B cell (primary cell): Measurements from ENCODE around the gene ABCA2. TPM values are rescaled to one million over a fixed set of nuclear protein-coding genes. Genes with fewer than 3 reads are reported as not detected.
A peak's percentile ranks its signal among the peaks of the same experiment; 100 is the strongest.

Experiments used
- ATAC-seq: fragments of 200-7000 bp; cut with Tn5 transposase; one replicate; pipeline ENCODE4 v1.10.0; 2021; ENCODE audit warnings: low read depth, mild to moderate bottlenecking, moderate number of reproducible peaks, moderate library complexity
- CTCF ChIA-PET: fragments of 350-600 bp; sonication (Branson Sonifier 250); formaldehyde crosslinking; loops from one replicate; lab custom pipeline; 2021; ENCODE audit warnings: antibody characterized with exemption, inconsistent platforms; lab: Charles Lee
- POLR2A ChIA-PET: fragments of 350-600 bp; sonication (Branson Sonifier 250); formaldehyde crosslinking; loops from one replicate; lab custom pipeline; 2021; ENCODE audit warnings: antibody characterized with exemption; lab: Charles Lee
- DNase-seq: peaks from one replicate; pipeline ENCODE4 v3.0.0; 2013
- H2AFZ ChIP-seq: 2 replicates; pipeline ENCODE4 v1.6.1; 2012; ENCODE audit warnings: mild to moderate bottlenecking, low read depth, low read length; ENCODE audit not compliant: insufficient read depth, poor library complexity, severe bottlenecking
- H3K27ac ChIP-seq, 2 donors: 1 replicate in 1 of 2; 2 replicates in 1 of 2; pipeline ENCODE4 v1.5.1; 2012 to 2013; ENCODE audit warnings: low read length in 2 of 2, mild to moderate bottlenecking in 2 of 2, moderate library complexity in 1 of 2
- H3K27me3 ChIP-seq, 4 experiments: fragments of 200-600 bp in 1 of 4; sonication (generic) in 1 of 4; replicated peaks in 1 of 4; 1 replicate in 2 of 4; 2 replicates in 2 of 4; pipeline versions ENCODE4 v1.6.1 to v1.7.0; 2013 to 2016; ENCODE audit warnings: low read length in 3 of 4, mild to moderate bottlenecking in 2 of 4, mixed read lengths in 1 of 4, moderate library complexity in 1 of 4; ENCODE audit not compliant: insufficient read depth in 4 of 4, control insufficient read depth in 3 of 4; ENCODE audit errors: control extremely low read depth in 1 of 4
- H3K36me3 ChIP-seq, 2 experiments: replicated peaks in 1 of 2; 1 replicate in 1 of 2; 2 replicates in 1 of 2; pipeline versions ENCODE4 v1.6.1 to v1.7.1; 2013; ENCODE audit warnings: low read length in 1 of 2; ENCODE audit not compliant: insufficient read depth in 2 of 2, control insufficient read depth in 1 of 2; ENCODE audit errors: control extremely low read depth in 1 of 2, extremely low read depth in 1 of 2
- H3K4me1 ChIP-seq, 2 donors: fragments of 200-600 bp in 1 of 2; sonication (generic) in 1 of 2; 1 replicate in 1 of 2; 2 replicates in 1 of 2; pipeline versions ENCODE4 v1.5.1 to v1.6.1; 2013 to 2017; ENCODE audit warnings: low read length in 2 of 2; ENCODE audit not compliant: control insufficient read depth in 2 of 2, insufficient read depth in 2 of 2
- H3K4me2 ChIP-seq: replicated peaks from 2 replicates; pipeline ENCODE3; 2012; ENCODE audit warnings: mild to moderate bottlenecking, low read depth, low read length; ENCODE audit not compliant: poor library complexity, severe bottlenecking
- H3K4me3 ChIP-seq, 5 experiments: fragments of 200-600 bp in 1 of 5; sonication (generic) in 1 of 5; 1 replicate in 3 of 5; 2 replicates in 2 of 5; pipeline versions ENCODE4 v1.5.1 to v1.7.0; 2011 to 2016; ENCODE audit warnings: low read length in 4 of 5, mild to moderate bottlenecking in 4 of 5, low read depth in 2 of 5, control low read depth in 1 of 5, moderate library complexity in 1 of 5; ENCODE audit not compliant: insufficient read depth in 1 of 5; ENCODE audit errors: control extremely low read depth in 1 of 5, extremely low read depth in 1 of 5
- H3K79me2 ChIP-seq: fragments of 200-600 bp; sonication (generic); one replicate; pipeline ENCODE4 v1.6.0; 2016; ENCODE audit warnings: low read length; ENCODE audit not compliant: control insufficient read depth, insufficient read depth
- H3K9ac ChIP-seq: fragments of 200-600 bp; sonication (generic); 2 replicates; pipeline ENCODE4 v1.6.1; 2017; ENCODE audit warnings: mild to moderate bottlenecking, low read length, moderate library complexity
- H3K9me3 ChIP-seq, 3 donors: one replicate each; pipeline versions ENCODE4 v1.6.1 to v1.7.1; 2013; ENCODE audit warnings: low read length in 2 of 3; ENCODE audit not compliant: control insufficient read depth in 2 of 3, insufficient read depth in 1 of 3; ENCODE audit errors: control extremely low read depth in 1 of 3
- H4K20me1 ChIP-seq: 2 replicates; pipeline ENCODE4 v1.6.0; 2012; ENCODE audit warnings: mild to moderate bottlenecking, low read length; ENCODE audit not compliant: insufficient read depth, control insufficient read depth, poor library complexity, severe bottlenecking
- H3K27ac Mint-ChIP-seq: one replicate; pipeline ENCODE4 v1.8.0; 2021; ENCODE audit warnings: mixed read lengths
- H3K27me3 Mint-ChIP-seq: one replicate; pipeline ENCODE4 v1.8.0; 2021; ENCODE audit warnings: mixed read lengths
- H3K4me1 Mint-ChIP-seq: one replicate; pipeline ENCODE4 v1.8.0; 2021; ENCODE audit warnings: mixed read lengths
- H3K4me3 Mint-ChIP-seq: one replicate; pipeline ENCODE4 v1.8.0; 2021; ENCODE audit warnings: mixed read lengths
- H3K9me3 Mint-ChIP-seq: one replicate; pipeline ENCODE4 v1.8.0; 2022; ENCODE audit warnings: mixed read lengths; ENCODE audit not compliant: insufficient read depth
- CTCF ChIP-seq: fragments of 200-600 bp; IDR thresholded peaks from one replicate; pipeline ENCODE4 v1.8.0; 2022; ENCODE audit warnings: antibody characterized with exemption, mild to moderate bottlenecking
- EZH2 ChIP-seq: IDR thresholded peaks from 2 replicates; pipeline ENCODE4 v1.6.1; 2012; ENCODE audit warnings: borderline replicate concordance, low read depth, mild to moderate bottlenecking, moderate library complexity, low read length; ENCODE audit not compliant: insufficient read depth, poor library complexity, severe bottlenecking
- WGBS: methylation state at CpG from one replicate; pipeline ENCODE4 v1.1.5; 2013; ENCODE audit warnings: missing lambda C conversion rate; ENCODE audit not compliant: insufficient coverage; 5-methylcytosine and 5-hydroxymethylcytosine counted together
- intact Hi-C: fragments of 100-400 bp; cut with micrococcal nuclease; formaldehyde crosslinking; loops from one replicate; pipeline ENCODE4 v1.10.0; 2022
- polyA plus RNA-seq: library from polyadenylated mRNA; depleted of rRNA; stranded (reverse); fragments of >200 nt; gene quantifications from 2 replicates; pipeline ENCODE4 v1.2.3, GENCODE V29; 2012
- total RNA-seq, 2 donors: library from RNA; stranded (reverse); fragments of 120-200 nt in 1 of 2; gene quantifications; 1 replicate in 1 of 2; 2 replicates in 1 of 2; pipeline versions ENCODE4 v1.2.3 to v1.2.4, GENCODE V29; 2013 to 2022

Gene ABCA2
- total and polyA plus RNA-seq, 2 donors (not counting 1 experiment from before 2014, with no cell fraction given) = 30.7 to 61.1 TPM

GRCh38 chr9:136991993-136992818 lies 35.8 kb downstream of the ABCA2 start, which contains the start of gene PAXX:
Gene PAXX, plus strand, starts transcription at chr9:136992422. Its CDS starts 22 bp downstream, at chr9:136992444.
- H3K4me2 ChIP-seq = peak within 1 kb of the TSS; percentile 99
- H4K20me1 ChIP-seq = peaks cover 17% of the 10 kb centered on the region
- H3K4me1 ChIP-seq = peaks cover 27 to 38% of the 10 kb centered on the region in 2 donors
- H3K79me2 ChIP-seq = peaks cover 10% of the 10 kb centered on the region
- peak within 1 kb of the TSS; percentile 82 for H3K9ac ChIP-seq
- POLR2A ChIA-PET = interaction anchor here (0.6 to 1.7 kb wide), 13 partner anchors 9 to 251 kb away, joined by 3 to 19 read pairs (median 4); partner anchors contain the start of genes ABCA2, AJM1, FUT7 and TUBB4B
- intact Hi-C loops = loop anchor here (1.0 to 5.0 kb wide), 7 partner anchors 8 to 510 kb away; partner anchors contain the start of genes ABCA2, FBXW5, PHPT1 and SEC16A
- ATAC-seq (peak; percentile 91), DNase-seq (peak; percentile 92)
- Mint-ChIP-seq H3K4me1 (peaks cover 26% of the 10 kb centered on the region), H3K27ac (peak within 1 kb of the TSS; percentile 91), H3K9me3 (no peaks in the 10 kb centered on the region), H3K27me3 (peaks cover 6% of the 10 kb centered on the region), H3K4me3 (peak within 1 kb of the TSS; percentile 91)
- H3K27ac ChIP-seq = peak within 1 kb of the TSS; percentile 76 to 97
- peak within 1 kb of the TSS; percentile 32 to 71 (median 66) for H3K4me3 ChIP-seq
- peaks cover 0 to 10% (median 0%) of the 10 kb centered on the region in 3 donors for H3K9me3 ChIP-seq
- H2AFZ ChIP-seq = peak within 1 kb of the TSS; percentile 85
- peaks cover 0 to 6% of the 10 kb centered on the region in 2 experiments for H3K36me3 ChIP-seq
- under 1% methylated on average over 86 of the region's 92 CpGs for WGBS
- TF ChIP-seq CTCF (no peak), EZH2 (no peak)
- H3K27me3 ChIP-seq = peaks cover 0 to 3% (median 0%) of the 10 kb centered on the region in 4 experiments
- CTCF ChIA-PET = interaction anchor here (0.5 to 2.4 kb wide), 11 partner anchors 9 to 611 kb away, joined by 3 to 20 read pairs (median 5); partner anchors contain the start of genes ABCA2, AJM1, FBXW5 and FUT7
